HG02571 (cell line): ENCODE measurements around the gene EAF2.

Experiments
- ATAC-seq: cut with Tn5 transposase; IDR thresholded peaks from one replicate; pipeline ENCODE4 v1.9.1; 2021; ENCODE audit warnings: mild to moderate bottlenecking, moderate library complexity; ENCODE audit not compliant: unreplicated experiment

The EAF2 gene

DNA sequence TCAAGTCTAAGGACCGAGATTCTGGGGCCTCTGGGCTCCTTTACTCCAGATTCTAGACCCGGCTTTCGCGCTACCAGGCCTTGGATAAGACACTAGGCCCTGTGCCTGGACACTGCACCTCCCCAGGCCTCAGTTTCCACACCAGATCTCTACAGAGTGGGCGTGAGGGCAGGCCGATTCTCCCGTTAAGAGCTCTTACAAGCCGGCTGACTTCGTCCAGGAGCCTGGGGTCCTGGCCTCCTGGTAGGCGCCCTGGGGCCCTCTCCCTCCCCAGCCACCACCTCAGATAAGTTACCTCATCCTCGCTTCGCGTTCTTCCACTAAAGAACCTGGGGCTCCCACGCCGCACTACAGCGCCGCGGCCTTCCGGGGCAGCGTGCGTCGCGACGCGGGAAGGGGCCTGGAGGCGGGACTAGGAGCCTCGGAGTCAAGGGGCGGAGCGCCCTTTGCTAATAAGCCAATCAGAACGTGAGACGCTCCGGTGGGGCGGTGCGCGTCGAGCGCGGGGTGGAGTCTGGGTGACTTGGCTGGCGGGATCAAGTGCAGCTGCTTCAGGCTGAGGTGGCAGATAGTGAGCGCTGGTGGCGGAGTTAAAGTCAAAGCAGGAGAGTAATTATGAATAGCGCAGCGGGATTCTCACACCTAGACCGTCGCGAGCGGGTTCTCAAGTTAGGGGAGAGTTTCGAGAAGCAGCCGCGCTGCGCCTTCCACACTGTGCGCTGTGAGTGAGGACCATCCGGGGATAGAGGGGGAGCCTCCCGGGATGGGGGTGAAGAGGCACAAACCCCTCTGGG is at the start of gene EAF2, which contains the start of gene IQCB1:
Gene EAF2, plus strand, starts transcription at position 539 of the 794 bp plus-strand sequence. Its CDS starts 77 bp downstream, at position 616.
Gene IQCB1, minus strand, starts transcription at position 390 of the 794 bp plus-strand sequence. CDS start 6,100 bp downstream, outside the sequence.
- peak; percentile 97 for ATAC-seq

DNA sequence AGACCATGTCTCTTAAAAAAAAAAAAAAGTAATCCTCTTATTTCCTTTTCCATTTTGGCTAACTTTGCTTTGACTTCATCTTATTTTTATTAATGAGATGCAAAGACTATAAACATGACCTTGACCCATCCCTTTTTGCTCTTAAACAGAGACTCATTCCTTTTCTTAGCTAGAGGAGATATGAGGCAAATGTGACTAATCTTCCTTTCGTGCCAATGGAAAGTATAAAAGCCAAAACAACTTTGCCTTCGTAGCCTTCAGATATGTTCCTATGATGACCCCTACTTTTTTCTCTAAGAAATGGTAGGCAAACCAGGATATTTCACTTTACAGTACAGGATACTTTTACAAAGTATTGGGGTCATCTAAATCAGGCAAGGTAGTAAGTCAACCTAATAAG is 48.5 kb upstream of the EAF2 start:
- no peak for ATAC-seq

DNA sequence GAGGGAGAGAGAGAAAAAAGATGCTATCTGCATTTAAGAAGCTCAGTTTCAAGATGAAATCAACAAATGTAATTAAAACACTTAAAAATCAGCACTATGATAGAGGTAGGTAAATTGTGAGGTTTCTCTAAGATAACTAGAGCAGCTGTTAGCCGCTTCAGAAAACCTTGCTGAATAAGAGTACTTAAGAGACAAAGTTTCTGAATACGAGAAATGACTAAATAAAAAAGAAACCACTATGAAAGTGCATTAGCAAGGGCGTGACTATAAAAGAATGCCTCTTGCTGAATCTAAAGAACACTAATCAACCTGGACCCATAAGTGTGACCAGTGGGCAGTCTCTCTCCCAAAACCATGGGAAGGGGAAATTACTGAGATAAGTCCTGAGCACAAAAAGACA is 41.9 kb upstream of the EAF2 start:
- ATAC-seq = peak; percentile 53

DNA sequence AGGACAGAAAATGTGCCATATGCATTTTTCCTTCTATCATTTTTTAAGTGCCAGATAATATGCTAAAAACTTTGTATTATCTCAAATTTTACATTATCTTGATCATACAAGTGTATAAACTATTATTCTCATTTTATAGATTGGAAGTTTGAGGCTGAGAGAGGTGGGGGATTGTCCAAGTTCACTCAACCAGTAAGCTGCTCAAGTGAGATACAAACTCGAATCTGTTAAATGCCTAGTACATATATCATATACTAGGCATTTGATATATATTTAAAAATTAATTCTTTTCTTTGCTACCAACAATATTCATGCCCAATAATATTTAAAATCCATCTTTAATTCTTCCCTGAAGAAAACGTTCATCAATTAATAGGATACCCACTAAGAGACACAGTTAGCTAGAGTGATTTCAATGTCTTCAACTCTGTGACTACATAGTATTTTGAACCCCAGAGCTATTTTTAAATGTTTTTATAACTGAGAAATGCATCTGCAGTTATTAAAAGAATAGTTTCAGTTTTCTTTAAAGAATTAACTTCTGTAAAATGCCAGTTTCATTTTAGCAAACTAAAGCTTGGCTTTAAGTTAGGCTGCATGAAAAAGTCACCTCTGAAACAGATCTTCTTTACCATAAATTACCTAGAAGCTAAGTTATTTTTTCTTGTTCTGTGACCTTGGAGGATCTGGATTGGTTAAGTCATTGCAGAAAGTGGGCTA is 40.6 kb upstream of the EAF2 start:
- no peak for ATAC-seq

DNA sequence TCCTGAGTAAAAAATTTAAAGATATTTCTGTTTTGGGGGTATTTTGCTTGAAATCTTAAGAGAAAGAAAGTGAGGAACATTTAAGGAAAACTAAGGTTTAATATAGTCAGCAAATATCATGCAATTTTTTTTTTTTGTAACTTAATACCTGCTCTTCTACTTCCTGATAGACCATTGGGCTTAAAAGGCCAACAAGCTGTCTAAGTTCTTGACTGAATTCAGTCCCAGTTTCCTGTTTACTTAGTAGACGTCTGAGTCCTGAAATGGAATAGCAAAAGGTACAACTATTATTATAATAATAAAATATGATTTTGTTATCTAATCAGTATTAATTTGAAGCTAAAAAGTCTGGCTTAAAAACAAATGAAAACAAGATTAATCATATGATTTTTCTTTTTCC is 38.0 kb upstream of the EAF2 start:
- no peak for ATAC-seq

DNA sequence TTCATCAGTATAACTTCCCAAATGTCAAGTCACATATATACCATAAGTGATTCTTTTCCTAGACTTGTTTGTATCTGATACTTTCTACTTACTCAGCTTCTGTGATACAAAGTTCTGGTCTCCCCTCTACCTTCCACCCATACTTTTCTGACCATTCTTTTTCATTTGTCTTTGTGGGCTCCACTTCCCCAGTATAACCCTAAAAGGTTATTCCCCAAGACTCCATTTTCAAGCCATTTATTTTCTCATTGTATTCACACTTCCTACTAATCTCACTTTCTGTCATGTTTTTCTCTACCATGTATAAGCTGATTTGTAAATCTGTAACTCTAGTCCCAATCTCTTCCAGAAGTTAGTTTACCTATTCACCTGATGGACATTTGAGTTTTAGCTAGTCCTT is 34.1 kb upstream of the EAF2 start:
- ATAC-seq = no peak

DNA sequence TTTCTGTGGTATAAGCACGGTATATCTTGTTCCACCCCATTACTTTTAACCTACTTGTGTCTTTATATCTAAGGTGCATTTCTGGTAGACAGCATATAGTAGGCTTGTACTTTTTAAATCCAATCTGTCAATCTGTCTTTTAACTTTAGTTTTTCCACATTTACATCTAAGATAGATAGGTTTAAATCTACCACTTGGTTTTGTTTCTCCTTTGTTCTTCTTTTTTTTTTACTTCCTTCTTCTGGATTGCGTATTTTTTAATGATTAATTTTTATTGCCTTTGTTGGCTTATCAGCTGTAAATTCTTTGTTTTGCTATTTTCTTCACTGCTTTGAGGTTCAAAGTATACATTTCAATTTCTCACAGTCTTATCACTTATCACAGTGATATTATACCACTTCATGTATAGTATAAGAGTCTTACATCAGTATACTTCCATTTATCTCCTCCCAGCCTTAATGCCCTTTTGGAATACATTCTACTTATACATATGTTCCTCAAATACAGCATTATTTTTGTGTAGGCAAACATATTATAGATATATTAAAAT is 31.2 kb upstream of the EAF2 start:
- no peak for ATAC-seq

DNA sequence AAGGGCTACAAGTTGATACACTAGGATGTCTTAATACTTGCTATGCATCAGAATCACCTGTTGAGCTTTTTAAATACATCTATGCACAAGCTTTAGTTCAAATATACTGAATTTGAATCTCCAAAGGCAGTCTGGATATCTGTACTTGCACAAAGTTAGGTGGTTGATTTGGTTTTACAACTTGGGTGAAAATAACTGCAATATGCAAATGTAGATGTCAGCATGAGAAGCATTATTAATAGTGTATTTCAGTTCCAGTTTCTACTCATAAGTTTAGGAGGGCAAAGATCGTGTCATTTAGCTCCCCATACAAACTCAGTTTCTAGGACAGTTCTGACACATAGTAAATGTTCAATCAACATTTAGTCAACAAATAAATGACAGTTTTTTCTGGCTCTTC is 25.8 kb upstream of the EAF2 start:
- ATAC-seq = peak; percentile 96

DNA sequence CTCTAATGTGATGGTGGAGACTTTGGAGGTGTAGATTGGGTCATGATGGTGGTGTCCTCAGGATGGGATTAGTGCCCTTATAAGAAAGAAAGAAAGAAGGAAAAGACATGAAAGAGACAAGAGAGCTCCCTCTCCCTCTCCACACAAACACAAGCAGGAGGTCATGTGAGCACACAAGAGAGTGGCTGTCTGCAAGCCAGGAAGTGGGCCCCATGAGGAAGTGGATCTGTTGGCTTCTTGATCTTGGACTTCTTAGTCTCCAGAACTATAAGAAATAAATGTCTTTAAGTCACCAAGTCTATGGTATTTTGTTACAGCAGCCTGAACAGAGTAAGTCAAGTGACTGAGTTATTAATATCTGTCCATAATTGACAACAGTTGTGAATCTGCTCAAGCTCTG is 17.3 kb upstream of the EAF2 start:
- no peak for ATAC-seq

DNA sequence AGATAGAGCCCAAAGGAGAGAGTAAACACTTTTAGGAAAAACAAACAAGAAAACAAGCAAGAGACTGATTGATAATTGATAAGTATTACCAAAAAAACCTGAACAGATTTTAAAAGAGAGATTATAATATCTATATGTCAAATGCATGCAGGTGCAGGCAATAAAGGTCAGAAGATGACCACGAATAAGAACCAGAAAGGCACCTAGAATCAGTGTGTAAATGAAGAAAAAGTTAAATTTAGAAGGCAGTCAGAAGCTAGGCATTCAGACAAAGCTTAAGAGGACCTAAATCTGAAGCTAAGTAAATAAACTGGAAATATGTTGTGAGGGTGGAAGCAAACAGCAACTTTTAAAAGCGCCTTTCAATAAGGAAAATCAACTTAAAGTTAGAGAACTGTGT is 16.4 kb upstream of the EAF2 start:
- no peak for ATAC-seq

DNA sequence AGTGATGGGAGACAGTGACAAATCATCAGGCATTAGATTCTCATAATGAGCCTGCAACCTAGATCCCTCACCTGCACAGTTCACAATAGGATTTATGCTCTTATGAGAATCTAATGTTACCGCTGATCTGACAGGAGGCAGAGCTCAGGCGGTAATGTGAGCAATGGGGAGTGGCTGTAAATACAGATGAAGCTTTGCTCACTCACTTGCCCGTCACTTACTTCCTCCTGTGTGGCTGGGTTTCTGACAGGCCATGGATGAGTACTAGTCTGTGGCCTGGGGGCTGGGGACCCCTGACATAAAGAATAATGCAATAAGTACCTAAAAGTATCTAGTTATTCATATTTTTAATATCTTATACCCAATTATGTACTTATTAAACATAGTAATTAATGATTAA is 15.8 kb upstream of the EAF2 start:
- no peak for ATAC-seq

DNA sequence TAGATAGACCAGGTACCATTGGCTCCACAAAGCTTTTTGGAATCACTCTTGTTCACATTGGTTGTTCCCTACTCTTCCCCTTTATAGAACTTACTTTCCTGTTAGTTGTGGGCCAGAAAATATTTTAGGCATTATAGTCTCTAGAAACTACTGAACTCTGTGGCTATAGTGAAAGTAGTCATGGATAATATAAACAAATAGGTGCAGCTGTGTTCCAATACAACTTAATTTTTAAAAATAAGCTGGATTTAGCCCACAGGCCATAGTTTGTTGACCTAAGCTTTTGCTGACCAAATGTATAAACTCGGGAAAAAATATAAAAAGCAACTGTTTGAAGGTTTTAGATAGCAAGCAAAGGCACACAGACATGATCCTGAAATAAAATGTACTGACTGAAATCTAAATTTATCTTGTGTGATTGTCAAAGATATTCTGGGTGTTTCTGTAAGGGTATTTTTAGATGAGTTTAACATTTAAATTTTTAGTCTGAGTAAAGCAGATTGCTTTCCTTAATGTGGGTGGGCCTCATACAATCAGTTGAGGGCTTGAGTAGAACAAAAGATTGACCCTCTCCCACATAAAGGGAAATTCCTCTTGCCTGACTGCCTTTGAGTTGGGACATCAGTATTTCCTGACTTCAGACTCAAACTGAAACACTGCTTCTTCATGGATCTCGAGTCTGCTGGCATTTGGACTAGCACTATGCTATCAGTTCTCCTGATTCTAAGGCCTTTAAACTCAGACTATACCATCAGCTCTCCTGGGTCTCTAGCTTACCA is 13.4 kb upstream of the EAF2 start:
- ATAC-seq = no peak

DNA sequence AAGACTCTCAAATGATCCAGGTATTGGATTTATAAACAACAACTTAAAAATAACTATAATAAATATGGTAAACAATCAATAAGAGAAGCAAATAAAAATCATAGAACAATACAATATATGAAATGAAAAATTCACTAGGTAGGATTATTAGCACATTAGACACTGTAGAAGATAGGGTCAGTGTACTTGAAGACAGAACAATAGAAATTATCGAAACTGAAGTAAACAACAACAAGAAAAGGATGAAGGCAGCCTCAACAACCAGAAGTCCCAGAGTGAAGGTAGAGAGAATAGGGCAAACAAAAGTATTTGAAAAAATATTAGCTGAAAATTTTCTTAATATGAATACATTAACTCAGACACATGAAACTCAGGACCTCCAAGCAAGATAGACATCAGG is 12.0 kb upstream of the EAF2 start:
- no peak for ATAC-seq

DNA sequence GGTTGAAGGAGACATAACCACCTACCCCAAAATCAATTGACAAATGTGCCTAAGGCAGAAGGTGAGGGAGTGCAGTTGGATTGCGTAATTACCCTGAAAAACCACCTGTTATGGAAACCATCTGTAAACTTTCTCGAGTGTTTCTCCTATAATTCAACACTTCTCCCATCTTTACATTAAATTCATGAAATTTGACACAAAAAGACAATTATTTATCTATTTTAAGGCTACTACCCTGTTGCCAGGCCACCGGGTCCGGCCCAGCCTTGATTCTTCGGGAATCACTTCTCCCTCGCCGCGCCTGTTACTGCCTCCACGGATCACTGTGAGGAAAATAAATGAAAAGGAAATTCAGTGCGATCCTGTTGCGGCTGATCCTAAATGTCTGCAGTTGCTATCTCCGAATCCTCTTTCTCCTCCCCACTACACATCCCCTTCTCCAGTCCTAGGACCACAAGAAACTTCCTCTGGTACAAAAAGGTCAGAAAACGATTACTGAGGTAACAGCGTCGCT is 795 bp upstream of the EAF2 start:
- ATAC-seq = no peak

DNA sequence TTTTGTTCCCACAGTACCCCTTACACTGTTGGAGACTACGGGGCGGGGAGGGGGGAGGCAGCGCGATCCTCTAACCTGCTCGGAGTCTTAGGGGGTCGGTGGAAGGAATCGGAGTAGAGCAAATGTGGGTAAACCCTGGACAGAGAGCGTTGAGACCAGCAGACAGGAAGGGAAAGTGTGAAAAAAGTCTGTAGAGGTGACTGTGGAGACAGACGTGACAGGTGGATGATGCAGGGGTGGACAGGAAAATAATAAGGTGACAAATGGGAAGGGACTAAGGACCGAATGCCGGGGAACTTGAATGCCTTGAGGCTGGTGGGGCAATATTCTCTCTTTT is 424 bp downstream of the EAF2 start:
- peak; percentile 22 for ATAC-seq

DNA sequence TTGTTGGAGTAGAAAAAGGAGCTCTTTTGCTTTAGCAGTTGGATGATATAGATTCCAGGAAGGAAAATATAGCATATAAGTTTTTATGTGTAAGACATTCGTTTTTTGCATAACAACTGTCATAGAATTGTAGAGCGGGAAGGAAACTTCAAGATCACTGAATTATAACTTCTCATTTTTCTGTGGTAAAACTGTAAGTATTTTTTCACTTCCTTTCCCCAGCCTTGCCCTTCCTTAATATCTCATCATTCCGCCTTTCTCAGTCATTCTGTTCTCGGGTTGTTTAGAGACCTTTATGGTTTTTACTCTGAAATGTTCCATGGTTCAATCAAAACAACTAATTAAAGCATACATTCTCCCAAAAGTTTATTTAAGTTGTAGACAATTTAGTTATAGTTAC is 1.1 kb downstream of the EAF2 start:
- no peak for ATAC-seq

DNA sequence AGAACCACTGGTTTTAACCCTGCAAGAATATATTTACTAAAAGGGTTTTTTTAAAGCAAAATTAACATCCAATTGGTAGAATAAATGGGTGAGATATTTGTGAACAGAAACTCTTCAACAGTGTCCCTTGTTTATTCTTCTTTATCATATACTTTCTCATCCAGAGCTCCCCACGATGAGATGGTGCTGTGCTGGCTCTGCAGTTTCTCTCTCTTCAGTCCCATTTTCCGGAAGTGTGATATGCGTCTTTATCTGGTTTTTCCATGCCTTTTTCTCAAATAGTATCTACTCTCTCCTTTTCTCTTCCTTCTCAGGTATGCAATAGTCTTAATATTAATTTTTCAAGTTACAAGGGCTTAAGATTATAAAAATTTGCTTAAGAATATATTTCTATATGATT is 1.5 kb downstream of the EAF2 start:
- no peak for ATAC-seq

DNA sequence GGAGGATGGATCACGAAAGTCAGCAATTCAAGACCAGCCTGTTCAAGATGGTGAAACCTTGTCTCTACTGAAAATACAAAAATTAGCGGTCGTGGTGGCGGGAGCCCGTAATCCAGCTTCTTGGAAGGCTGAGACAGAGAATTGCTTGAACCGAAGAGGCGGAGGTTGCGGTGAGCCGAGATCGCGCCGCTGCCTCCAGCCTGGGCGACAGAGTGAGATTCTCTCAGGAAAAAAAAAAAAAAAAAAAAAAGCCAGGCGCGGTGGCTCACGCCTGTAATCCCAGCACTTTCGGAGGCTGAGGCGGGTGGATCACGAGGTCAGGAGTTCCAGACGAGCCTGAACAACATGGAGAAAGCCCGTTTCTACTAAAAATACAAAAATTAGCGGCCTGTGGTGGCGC is 5.0 kb downstream of the EAF2 start:
- no peak for ATAC-seq

DNA sequence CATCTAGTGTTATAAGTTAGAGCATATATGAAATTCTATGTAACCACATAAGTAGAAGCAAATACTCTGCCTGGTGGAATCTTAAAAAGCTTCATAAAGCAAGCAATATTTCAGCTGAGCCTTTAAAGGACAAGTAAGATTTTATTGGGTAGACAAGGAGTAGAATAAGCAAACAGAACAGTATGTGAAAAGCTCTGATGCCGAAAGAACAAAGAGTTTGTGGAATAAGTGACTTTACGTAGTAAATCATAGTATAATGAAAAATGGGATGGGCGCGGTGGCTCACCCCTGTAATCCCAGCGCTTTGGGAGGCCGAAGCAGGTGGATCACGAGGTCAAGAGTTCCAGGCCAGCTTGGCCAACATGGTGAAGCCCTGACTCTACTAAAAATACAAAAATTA is 9.9 kb downstream of the EAF2 start:
- ATAC-seq = no peak

DNA sequence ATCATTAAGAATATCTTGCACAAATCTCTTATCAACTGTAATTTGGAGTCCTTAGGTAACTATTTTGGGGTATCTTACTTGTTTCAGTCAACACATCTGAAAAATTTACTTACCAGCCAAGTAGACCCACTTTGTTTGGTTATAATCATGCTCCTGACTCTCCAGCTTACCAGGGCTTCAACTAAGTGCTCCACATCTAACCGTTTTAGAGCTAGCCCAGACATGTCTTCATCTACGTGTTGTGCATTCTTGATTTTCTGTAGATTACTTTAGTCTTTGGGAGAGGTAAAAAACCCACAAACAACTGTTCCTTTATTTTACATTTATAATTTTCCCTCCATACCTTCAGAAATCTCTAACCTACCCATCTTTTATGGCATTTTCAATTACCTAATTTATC is 17.2 kb downstream of the EAF2 start:
- ATAC-seq = no peak

DNA sequence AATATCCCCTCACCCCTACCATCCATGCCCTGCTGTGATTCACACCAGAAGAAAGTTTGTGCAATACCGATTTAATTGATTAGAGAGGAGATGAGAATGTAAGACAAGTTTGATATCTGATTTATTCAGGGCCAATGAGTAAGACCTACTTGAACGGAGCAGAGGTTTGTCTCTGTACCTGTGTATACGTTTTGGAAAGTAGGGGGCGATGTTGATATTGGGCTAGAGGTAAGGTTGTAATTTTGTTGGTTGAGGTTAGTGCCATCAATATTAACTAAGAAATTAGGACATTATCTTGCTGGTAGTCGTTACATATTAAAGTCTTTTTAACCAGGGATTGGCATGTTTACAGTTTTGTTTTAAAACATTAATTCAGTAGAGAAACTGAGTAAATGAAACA is 20.5 kb downstream of the EAF2 start:
- ATAC-seq = no peak
